PC-3 (cell line): Measurements from ENCODE around the gene DDX17.

Source experiments
- EZH2 ChIP-seq: fragments of 300-600 bp; sonication (generic); IDR thresholded peaks from one replicate; pipeline ENCODE4 v1.6.1; 2017; ENCODE audit warnings: antibody characterized with exemption, mild to moderate bottlenecking, low read length; ENCODE audit not compliant: unreplicated experiment
- EZH2phosphoT487 ChIP-seq: fragments of 300-600 bp; sonication (generic); IDR thresholded peaks from 2 replicates; pipeline ENCODE4 v1.6.1; 2018; ENCODE audit warnings: mild to moderate bottlenecking, antibody characterized with exemption, low read length, borderline replicate concordance
- TF ChIP-seq, protein P1 (sequence below): fragments of 300-600 bp; sonication (generic); conservative IDR thresholded peaks from 2 replicates; pipeline ENCODE4 v1.5.1; 2017; ENCODE audit warnings: antibody characterized with exemption, low read depth, mild to moderate bottlenecking, low read length

DNA sequence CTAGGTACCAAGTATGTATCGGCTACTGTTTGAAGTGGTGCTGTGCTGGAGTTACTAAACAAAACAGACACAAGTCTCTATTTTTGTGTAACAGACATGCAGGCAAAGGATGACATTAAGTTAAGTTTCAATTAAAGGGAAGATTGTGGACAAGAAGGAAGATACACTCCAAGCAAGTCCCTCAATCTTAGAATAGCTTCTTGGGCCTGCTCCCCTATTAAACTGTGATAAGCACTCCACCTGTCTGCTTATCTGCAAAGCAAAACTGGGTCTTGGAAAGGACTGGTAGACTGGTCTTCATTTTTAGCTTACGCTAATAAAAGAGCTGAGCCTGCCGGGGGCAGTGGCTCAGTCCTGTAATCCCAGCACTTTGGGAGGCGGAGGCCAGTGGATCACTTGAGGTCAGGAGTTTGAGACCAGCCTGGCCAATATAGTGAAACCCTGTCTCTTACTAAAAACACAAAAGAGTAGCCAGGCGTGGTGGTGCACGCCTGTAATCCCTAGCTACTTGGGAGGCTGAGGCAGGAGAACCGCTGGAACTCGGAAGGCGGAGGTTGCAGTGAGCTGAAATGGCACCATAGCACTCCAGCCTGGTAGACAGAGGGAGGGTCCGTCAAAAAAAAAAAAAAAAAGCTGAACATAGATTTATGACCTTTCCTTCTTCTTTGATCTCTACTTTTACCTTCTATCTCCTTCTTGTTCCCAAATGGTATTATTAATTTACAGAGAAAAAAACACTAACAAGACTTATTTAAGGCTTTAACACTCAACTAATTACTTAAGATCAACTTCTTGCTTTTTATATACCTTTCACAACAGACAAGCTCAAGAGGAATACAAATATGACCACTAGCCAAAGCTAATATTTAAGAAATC is 4.1 kb downstream of the DDX17 start:
- TF ChIP-seq, protein P1, sequence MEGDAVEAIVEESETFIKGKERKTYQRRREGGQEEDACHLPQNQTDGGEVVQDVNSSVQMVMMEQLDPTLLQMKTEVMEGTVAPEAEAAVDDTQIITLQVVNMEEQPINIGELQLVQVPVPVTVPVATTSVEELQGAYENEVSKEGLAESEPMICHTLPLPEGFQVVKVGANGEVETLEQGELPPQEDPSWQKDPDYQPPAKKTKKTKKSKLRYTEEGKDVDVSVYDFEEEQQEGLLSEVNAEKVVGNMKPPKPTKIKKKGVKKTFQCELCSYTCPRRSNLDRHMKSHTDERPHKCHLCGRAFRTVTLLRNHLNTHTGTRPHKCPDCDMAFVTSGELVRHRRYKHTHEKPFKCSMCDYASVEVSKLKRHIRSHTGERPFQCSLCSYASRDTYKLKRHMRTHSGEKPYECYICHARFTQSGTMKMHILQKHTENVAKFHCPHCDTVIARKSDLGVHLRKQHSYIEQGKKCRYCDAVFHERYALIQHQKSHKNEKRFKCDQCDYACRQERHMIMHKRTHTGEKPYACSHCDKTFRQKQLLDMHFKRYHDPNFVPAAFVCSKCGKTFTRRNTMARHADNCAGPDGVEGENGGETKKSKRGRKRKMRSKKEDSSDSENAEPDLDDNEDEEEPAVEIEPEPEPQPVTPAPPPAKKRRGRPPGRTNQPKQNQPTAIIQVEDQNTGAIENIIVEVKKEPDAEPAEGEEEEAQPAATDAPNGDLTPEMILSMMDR: no peak
- TF ChIP-seq EZH2phosphoT487 (no peak), EZH2 (no peak)
